ENCODE results near the gene TMEM47.

The TMEM47 gene

GRCh38 chrX:34585561-34585960, 71.5 kb downstream of the TMEM47 start:
- no peaks in the 10 kb centered on the region for H3K36me3 ChIP-seq (ENCODE audit: control insufficient read depth, insufficient read depth, low read length)
- no peak overlapping the region for H3K27ac ChIP-seq (ENCODE audit: low read depth, low read length, severe bottlenecking)
- H3K4me3 ChIP-seq (ENCODE audit: extremely low read depth, insufficient read depth, low read length, poor library complexity, severe bottlenecking) = no peak overlapping the region
- no CpG with 5 or more reads among the region's 5 CpGs for WGBS, 2 experiments (ENCODE audit: insufficient coverage in 2 of 2)
- no peaks in the 10 kb centered on the region for H3K9me3 ChIP-seq (ENCODE audit: control insufficient read depth, low read length)
- no peaks in the 10 kb centered on the region for H3K4me1 ChIP-seq (ENCODE audit: control insufficient read depth, insufficient read depth, low read length, poor library complexity, severe bottlenecking)

DNA sequence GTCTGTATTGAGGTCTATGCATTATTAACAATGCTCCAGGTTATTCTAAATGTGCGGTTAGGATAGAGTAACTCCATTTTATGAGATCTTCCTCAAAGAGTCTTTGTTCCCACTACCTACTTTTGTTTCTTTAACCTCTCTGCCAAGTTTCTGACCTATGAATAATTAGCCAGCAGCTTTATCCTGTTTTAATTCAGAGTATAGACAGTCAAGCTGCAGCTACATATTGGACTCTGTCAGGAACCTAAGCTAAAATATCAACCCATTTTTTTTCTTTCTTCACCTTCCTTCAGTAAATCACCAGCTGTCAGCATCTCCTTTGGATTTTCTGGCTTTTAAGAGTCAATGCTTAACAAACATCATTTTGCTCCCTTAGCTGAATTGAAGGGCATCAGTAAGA, 72.3 kb downstream of the TMEM47 start:
- no peaks in the 10 kb centered on the region for H3K9me3 ChIP-seq (ENCODE audit: control insufficient read depth, low read length)
- WGBS, 2 experiments (ENCODE audit: insufficient coverage in 2 of 2) = no CpG with 5 or more reads among the region's 1 CpG
- no peak overlapping the region for H3K4me3 ChIP-seq (ENCODE audit: extremely low read depth, insufficient read depth, low read length, poor library complexity, severe bottlenecking)
- no peak overlapping the region for H3K27ac ChIP-seq (ENCODE audit: low read depth, low read length, severe bottlenecking)
- H3K4me1 ChIP-seq (ENCODE audit: control insufficient read depth, insufficient read depth, low read length, poor library complexity, severe bottlenecking) = no peaks in the 10 kb centered on the region
- H3K36me3 ChIP-seq (ENCODE audit: control insufficient read depth, insufficient read depth, low read length) = no peaks in the 10 kb centered on the region

DNA sequence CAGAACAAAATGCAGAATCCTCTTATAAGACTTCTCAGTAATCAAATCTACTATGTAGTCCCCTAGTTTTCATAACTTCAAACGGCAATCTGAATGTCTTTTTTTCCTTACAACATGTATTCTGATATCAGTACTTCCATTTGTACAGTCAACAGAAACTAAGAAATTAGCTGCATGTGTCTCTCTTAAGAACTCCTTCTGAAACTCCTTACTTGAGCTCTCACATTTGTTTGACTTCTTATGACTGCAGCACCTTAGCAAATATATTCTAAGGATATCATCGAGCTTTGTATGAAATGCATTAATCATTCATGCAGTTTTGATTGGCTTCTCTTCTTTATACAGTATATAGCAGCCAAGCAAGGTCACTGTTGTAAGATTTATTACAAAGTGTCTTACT, 77.0 kb downstream of the TMEM47 start:
- 100% methylated on average over 1 of the region's 2 CpGs for WGBS, 2 experiments (ENCODE audit: insufficient coverage in 2 of 2)
- H3K27ac ChIP-seq (ENCODE audit: low read depth, low read length, severe bottlenecking) = no peak overlapping the region
- no peaks in the 10 kb centered on the region for H3K36me3 ChIP-seq (ENCODE audit: control insufficient read depth, insufficient read depth, low read length)
- no peak overlapping the region for H3K4me3 ChIP-seq (ENCODE audit: extremely low read depth, insufficient read depth, low read length, poor library complexity, severe bottlenecking)
- H3K9me3 ChIP-seq (ENCODE audit: control insufficient read depth, low read length) = no peaks in the 10 kb centered on the region
- peaks cover 4% of the 10 kb centered on the region for H3K4me1 ChIP-seq (ENCODE audit: control insufficient read depth, insufficient read depth, low read length, poor library complexity, severe bottlenecking)

- no CpG with 5 or more reads among the region's 2 CpGs for WGBS, 2 experiments (ENCODE audit: insufficient coverage in 2 of 2)
- Histone ChIP-seq H3K9me3 (ENCODE audit: control insufficient read depth, low read length) (no peaks in the 10 kb centered on the region), H3K4me1 (ENCODE audit: control insufficient read depth, insufficient read depth, low read length, poor library complexity, severe bottlenecking) (peaks cover 4% of the 10 kb centered on the region), H3K27ac (ENCODE audit: low read depth, low read length, severe bottlenecking) (no peak overlapping the region), H3K36me3 (ENCODE audit: control insufficient read depth, insufficient read depth, low read length) (no peaks in the 10 kb centered on the region), H3K4me3 (ENCODE audit: extremely low read depth, insufficient read depth, low read length, poor library complexity, severe bottlenecking) (no peak overlapping the region)
These were observed 78.8 kb downstream of the TMEM47 start for GRCh38 chrX:34578237-34578636.

Measured in mesodermal cell (in vitro differentiated cells).